GM20431 (cell line): ENCODE results near the gene PKDCC.
"Not testable (repeated sequence)": the region's sequence is repeated elsewhere in the genome, so short reads cannot be mapped to it uniquely, and the experiment has no call there.

ENCODE experiments used
- in situ Hi-C: fragments of 300-500 bp; cut with MseI, MboI; formaldehyde crosslinking; loops from one replicate; pipeline ENCODE4 v1.15.0; 2020; ENCODE audit warnings: low sequenced_read_pairs; ENCODE audit not compliant: unreplicated experiment

The PKDCC gene

DNA sequence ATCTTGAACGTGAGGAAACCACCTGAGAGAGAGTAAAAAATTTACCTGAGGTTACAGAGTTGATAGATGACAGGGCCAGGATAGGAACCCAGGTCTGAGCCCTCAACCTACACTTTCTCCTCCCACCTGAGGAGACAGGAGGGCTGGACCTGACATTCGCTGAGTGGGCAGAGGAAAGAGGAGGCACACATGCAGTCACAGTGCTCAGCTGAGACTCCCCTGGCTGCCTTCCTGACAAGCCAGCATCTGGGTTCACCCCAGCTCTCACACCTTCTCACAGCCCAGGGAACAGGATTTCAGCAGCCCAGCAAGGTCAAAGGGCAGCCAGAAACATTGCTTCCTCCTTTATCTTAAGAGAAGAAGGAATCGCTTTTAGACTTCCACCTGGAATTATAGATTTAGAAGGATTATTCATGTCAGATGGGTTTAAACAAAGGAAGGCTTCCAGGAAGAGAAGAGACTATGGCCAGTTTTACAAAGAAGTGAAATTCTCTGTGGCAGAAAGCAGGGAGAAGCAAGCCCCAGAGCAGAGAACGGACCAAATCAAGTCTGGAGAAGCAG is 18.1 kb upstream of the PKDCC start:
- in situ Hi-C loops = no loop called here

GRCh38 chr2:42030200-42030759 is 17.5 kb upstream of the PKDCC start:
- in situ Hi-C loops = no loop called here

DNA sequence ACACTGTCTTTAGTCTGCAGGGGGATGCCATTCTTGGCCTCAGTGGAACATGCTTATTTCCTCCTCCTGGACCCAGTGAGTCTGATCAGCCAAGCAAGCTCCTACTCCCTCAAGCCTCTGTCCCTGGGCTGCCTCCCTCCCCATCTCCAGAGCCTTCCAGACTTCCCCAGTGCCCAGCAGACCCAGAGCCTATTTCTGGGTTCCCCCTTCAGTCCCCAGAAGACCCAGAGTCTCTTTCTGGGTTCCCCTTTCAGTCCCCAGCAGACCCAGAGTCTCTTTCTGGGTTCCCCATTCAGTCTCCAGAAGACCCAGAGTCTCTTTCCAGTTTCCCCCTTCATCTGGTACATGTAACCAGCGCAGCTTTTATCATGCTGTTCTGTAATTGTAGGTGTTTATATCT is 17.0 kb upstream of the PKDCC start:
- in situ Hi-C loops = no loop called here

DNA sequence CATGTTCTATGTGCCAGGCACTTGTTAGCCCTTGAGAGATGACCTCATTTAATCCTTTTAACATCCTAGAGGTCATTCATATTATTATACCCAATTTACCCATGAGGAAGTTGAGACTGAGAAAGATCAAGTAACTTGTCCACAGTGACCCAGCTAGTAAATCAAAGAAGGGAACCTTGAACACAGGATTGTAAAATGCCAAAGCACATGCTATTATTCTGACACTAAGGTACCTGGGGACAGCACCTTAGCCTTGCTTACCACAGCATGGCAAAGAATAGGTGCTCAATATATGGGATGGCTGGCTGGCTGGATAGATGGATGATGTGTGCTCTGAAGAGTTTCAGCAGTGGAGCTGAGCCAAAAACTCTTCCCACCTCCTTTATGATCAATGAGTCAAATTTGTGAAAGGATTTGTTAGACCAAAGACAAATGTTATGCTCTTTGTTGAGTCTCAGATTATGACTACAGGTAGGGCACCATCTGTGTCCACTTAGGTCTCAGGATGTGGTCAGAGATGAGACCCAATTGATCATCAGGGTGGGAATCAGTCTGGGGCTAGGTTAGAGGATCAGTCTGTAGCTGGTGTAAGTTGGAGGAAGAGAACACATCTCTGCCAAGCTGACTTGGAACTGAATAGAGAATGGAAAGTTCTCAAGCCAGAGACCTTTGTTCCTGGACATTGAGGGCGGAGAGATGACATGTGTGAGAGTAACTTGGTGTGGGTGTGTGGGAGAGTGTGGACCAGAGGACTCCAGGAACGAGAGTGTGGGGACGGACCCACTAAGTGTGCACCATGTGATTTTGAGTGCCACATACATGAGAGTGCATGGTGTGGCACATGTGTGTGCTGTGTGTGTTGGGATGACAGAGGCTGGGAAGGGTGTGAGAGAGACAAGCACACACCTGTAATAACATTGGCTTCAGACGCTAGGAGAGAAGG is 16.3 kb upstream of the PKDCC start:
- in situ Hi-C loops = no loop called here

DNA sequence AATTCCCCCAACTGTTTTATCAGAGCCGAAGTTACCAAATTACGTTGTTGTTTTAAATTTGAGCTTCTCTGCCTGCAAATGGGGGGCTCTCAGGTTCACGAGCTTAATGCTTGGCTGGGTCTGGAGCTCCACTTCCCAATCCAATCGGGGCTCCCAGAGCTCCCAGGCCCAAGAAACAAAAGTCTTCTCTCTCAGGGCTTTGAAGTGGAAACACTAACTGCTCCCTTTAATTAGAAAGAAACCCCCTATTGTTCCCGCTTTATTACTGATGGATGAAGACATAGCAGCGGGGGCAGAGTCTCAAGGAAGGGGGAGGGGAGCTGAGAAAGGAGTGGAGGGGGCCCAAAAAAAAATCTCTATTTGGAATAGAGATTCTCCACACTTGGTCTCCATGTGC is 15.6 kb upstream of the PKDCC start:
- in situ Hi-C loops = no loop called here

GRCh38 chr2:42032745-42033144 is 15.1 kb upstream of the PKDCC start:
- in situ Hi-C loops = no loop called here

DNA sequence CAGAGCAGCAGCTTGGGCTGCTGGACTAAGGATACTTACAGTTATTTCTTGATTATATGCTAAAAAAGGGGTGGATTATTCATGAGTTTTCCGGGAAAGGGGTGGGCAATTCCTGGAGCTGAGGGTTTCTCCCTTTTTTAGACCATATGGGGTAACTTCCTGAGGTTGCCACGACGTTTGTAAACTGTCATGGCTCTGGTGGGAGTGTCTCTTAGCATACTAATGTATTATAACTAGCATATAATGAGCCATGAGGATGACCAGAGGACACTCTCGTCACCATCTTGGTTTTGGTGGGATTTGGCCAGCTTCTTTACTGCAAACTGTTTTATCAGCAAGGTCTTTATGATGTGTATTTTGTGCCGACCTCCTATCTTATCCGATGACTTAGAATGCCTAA is 13.7 kb upstream of the PKDCC start:
- in situ Hi-C loops = not testable (repeated sequence)

- in situ Hi-C loops = no loop called here
These were observed 12.6 kb upstream of the PKDCC start for GRCh38 chr2:42035241-42035640.

- in situ Hi-C loops = no loop called here
These were observed 11.4 kb upstream of the PKDCC start for GRCh38 chr2:42036413-42036812.

GRCh38 chr2:42036940-42037339 is 10.9 kb upstream of the PKDCC start:
- in situ Hi-C loops = no loop called here

GRCh38 chr2:42040643-42041278 is 7.1 kb upstream of the PKDCC start:
- in situ Hi-C loops = no loop called here

DNA sequence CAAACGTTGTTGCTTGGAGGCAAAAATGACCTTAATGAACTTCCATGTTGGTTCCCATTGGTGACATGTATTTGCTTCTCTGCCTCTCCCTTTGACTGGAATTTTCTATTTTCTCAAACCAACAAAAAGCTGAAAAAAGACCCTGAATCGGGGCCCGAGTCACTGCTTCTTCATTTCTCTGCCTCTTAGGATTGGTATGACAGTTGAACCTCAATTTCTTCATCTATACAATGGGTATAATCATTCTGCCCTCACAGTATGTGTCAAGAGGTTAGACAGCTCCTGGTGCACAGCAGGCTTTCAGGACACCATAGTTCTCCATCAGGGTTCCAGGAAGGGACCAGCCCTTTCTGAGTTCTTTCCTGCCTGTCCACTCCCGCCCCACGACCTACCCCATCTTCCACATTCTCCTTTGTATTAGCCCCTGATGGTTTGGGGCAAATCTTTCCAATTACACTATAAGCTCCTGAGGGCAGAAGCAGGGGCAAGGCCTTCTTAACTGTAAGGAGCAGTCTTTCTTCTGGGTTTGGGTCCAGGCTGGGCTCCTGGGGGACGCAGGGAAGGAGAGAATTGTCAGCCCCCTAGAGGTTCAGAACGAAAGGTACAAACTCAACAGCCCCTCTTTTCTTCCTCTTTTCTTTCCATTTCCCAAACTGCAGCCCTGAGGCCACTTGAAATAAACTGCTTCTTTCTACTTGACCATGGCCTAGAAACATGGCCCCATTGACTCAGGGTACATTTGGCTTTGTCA is 6.3 kb upstream of the PKDCC start:
- in situ Hi-C loops = no loop called here

DNA sequence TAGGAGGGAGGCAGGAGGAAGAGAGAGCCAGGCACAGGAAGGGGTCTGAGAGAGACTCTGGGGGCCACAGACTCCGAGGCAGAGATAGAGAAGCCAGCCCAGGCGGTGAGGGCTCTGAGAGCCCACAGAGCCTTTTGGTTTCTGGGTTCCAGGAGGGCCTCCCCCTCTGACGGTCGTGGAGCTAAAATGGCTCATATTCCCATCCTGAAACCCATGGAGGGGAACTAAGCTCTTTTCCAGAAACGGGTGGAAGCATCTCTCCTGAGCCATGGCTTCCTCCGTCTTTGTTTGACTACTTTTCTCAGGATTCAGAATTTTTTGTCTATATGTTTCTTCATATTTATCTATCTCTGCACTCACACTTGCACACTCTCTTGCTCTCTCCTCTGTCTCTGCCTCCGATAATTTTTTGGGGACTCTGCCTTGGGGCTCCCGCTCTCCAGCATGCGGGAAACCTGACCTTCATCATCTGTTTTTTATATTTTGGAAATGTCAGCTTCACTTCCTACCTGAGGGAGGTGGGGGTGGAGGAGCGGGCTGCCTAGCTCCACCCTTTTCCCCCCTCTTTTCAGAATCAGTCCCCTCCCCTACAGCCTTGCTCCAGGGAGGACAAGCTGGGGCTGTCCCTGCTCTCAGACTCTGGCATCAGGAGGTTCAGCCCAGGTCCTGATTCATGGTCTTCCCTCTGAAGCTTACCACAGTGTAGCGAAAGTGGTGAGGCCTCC is 5.0 kb upstream of the PKDCC start:
- in situ Hi-C loops = no loop called here

- in situ Hi-C loops = no loop called here
These were observed 3.9 kb upstream of the PKDCC start for GRCh38 chr2:42043789-42044394.

GRCh38 chr2:42044939-42045338 is 2.9 kb upstream of the PKDCC start:
- in situ Hi-C loops = no loop called here

- in situ Hi-C loops = no loop called here
These were observed 2.5 kb upstream of the PKDCC start for GRCh38 chr2:42045352-42045751.

DNA sequence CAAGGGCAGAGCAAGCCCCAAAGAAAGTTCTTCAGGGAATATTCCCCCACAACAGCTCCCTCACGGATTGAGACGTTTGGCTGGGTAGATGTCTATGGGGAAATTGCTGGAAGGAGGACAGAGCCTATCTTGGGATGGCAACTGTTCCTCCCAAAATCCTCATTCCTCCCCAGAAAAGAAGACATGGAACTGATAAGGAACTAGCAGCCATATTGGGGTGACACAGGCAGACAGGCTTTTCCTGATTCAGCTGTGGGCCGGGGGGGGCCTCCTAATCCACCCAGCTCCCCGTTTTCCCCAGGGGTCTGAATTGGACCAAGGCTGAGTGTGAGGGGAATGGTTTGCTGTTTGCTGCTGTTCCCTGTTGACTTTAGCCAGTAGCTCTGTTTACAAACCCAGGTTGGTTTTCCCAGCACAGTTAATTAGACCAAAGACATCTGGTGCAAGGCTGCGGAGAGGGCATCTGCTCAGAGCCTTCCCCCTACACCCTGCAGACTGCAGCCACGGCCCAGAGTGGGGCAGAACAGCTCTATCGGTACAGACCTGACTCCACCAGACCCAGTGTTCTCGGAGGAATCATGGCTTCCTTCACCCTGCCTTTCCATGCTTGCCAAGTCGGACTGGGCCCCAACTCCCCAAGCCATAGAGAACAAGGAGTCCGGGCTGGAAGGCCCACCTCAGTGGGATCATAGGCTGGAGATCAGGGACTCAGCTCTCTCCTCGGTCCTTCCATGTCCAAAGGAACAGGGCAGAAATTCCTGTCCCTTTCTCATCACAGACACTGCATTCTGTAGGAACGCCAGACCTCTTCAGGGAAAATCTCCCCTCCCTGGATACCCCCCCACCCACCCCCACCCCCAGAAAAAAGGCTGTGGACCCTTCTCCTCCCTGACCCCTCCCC is 1.7 kb upstream of the PKDCC start:
- in situ Hi-C loops = no loop called here

- in situ Hi-C loops = no loop called here
These were observed 868 bp upstream of the PKDCC start for GRCh38 chr2:42046819-42047487.
